ENCODE measurements around the gene COL11A2.
"Not testable (repeated sequence)": the region's sequence is repeated elsewhere in the genome, so short reads cannot be mapped to it uniquely, and the experiment has no call there.

Gene COL11A2

GRCh38 chr6:33150560-33150959 is 41.7 kb downstream of the COL11A2 start:
- not testable (repeated sequence) for DNase-seq

- DNase-seq = no peak
Observed at GRCh38 chr6:33147807-33148666, 44.2 kb downstream of the COL11A2 start.

- DNase-seq = no peak
Observed at GRCh38 chr6:33144373-33144772, 47.9 kb downstream of the COL11A2 start.

GRCh38 chr6:33143113-33143770 is 49.0 kb downstream of the COL11A2 start:
- DNase-seq = no peak

GRCh38 chr6:33142501-33143070 is 49.7 kb downstream of the COL11A2 start:
- no peak for DNase-seq

- DNase-seq = no peak
Observed at GRCh38 chr6:33140556-33140955, 51.7 kb downstream of the COL11A2 start.

GRCh38 chr6:33139596-33140206 is 52.6 kb downstream of the COL11A2 start:
- no peak for DNase-seq

GRCh38 chr6:33136310-33136900 is 55.9 kb downstream of the COL11A2 start:
- no peak for DNase-seq

- no peak for DNase-seq
Observed at GRCh38 chr6:33132081-33132524, 60.2 kb downstream of the COL11A2 start.

GRCh38 chr6:33128318-33128717 is 63.9 kb downstream of the COL11A2 start:
- no peak for DNase-seq

- DNase-seq = peak; percentile 68
Observed at GRCh38 chr6:33126101-33126714, 66.1 kb downstream of the COL11A2 start.

- DNase-seq = no peak
Observed at GRCh38 chr6:33124947-33125346, 67.3 kb downstream of the COL11A2 start.

- DNase-seq = no peak
Observed at GRCh38 chr6:33124525-33124901, 67.8 kb downstream of the COL11A2 start.

GRCh38 chr6:33123732-33124524 is 68.3 kb downstream of the COL11A2 start:
- no peak for DNase-seq

- DNase-seq = no peak
Observed at GRCh38 chr6:33123181-33123580, 69.1 kb downstream of the COL11A2 start.

GRCh38 chr6:33120001-33120400 is 72.3 kb downstream of the COL11A2 start:
- no peak for DNase-seq

- peak; percentile 30 for DNase-seq
Observed at GRCh38 chr6:33118525-33119123, 73.6 kb downstream of the COL11A2 start.

GRCh38 chr6:33117811-33118277 is 74.4 kb downstream of the COL11A2 start:
- DNase-seq = no peak

GRCh38 chr6:33116841-33117711 is 75.2 kb downstream of the COL11A2 start:
- no peak for DNase-seq

- DNase-seq = no peak
Observed at GRCh38 chr6:33116417-33116816, 75.8 kb downstream of the COL11A2 start.

All from stimulated activated CD4-positive, alpha-beta T cell treated with anti-CD3 and anti-CD28 coated beads, Interleukin-4, amount 100 ng/mL, for 24 hours (primary cell).